Measurements from ENCODE around the gene TMEM63B. TPM values are rescaled to one million over a fixed set of nuclear protein-coding genes. Genes with fewer than 3 reads are reported as not detected.

Gene TMEM63B
- total RNA-seq, 4 donors from 2014 or later: 11.3 to 32.0 (median 23.9) TPM

DNA sequence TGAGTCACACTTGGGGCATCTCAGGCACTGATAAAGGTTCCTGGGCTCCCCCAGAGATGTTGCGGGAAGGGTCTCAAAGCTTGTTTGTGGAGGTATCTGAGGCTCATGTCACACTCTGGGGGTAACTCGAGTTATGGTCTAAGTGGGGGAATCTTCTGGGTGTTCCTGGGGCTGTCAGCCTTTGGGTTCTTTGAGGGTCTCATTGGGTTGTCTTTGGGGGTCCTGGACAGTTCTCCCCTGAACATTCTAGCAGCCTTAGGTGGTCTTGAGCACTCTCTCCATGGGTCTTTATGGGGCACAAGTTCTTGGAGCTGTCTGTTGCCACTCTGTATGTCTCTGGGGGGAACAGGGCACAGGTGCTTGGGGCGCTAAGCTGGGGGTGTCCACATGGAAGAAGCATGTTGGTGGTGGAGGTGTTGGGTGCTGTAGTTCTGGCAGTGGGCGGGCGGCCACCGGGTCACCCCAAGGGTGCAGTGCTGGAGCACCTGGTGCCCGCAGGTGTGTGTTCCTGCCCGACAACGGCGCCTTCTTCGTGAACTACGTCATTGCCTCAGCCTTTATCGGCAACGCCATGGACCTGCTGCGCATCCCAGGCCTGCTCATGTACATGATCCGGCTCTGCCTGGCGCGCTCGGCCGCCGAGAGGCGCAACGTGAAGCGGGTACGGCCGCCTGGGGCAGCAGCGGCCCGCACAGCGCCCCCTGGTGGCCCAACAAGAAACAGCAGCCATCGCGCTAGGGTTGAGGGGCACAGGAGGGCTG is 24.2 kb downstream of the TMEM63B start:
- H3K27me3 ChIP-seq: no peaks in the 10 kb centered on the region
- H3K4me3 ChIP-seq: no peak overlapping the region
- H3K9me3 ChIP-seq: no peaks in the 10 kb centered on the region
- peaks cover 0 to 68% of the 10 kb centered on the region in 2 donors for H3K36me3 ChIP-seq
- peaks cover 0 to 8% (median 5%) of the 10 kb centered on the region in 3 donors for H3K4me1 ChIP-seq
- ATAC-seq: peak; percentile 85
- H3K27ac ChIP-seq: no peak overlapping the region
- TF ChIP-seq, protein P1, sequence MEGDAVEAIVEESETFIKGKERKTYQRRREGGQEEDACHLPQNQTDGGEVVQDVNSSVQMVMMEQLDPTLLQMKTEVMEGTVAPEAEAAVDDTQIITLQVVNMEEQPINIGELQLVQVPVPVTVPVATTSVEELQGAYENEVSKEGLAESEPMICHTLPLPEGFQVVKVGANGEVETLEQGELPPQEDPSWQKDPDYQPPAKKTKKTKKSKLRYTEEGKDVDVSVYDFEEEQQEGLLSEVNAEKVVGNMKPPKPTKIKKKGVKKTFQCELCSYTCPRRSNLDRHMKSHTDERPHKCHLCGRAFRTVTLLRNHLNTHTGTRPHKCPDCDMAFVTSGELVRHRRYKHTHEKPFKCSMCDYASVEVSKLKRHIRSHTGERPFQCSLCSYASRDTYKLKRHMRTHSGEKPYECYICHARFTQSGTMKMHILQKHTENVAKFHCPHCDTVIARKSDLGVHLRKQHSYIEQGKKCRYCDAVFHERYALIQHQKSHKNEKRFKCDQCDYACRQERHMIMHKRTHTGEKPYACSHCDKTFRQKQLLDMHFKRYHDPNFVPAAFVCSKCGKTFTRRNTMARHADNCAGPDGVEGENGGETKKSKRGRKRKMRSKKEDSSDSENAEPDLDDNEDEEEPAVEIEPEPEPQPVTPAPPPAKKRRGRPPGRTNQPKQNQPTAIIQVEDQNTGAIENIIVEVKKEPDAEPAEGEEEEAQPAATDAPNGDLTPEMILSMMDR (IDR thresholded peaks at IDR 0.05): peak in 3 of 4 experiments; percentile 99
- TF ChIP-seq EP300 (IDR thresholded peaks at IDR 0.05): no peak
- TF ChIP-seq POLR2AphosphoS5 (IDR thresholded peaks at IDR 0.05): no peak
- WGBS, 2 donors (ENCODE audit: low coverage in 1 of 2): 40% methylated on average over 2 of the region's 31 CpGs; no CpG with 5 or more reads in 1 of the 2 donors

DNA sequence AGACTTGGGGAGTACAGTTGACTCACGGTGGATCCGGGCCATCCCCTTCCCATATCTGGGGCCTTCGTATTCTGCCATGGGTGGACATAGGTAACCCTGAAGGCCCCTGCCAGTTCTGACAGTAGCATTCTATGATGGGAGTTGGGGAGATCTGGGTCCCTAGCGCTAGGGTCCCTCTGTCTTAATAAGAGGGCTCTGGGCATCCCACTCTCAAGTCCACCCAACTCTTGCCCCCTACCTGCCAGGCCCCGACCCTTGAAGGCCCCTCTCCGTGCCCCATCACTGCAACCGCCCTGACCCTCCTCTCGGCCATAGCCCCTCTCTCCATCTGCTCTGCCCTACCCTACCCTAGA is 24.7 kb downstream of the TMEM63B start:
- Histone ChIP-seq H3K27ac (no peak overlapping the region), H3K9me3 (no peaks in the 10 kb centered on the region), H3K4me1 (peaks cover 0 to 8% (median 5%) of the 10 kb centered on the region in 3 donors), H3K27me3 (no peaks in the 10 kb centered on the region), H3K4me3 (no peak overlapping the region), H3K36me3 (peaks cover 0 to 62% of the 10 kb centered on the region in 2 donors)
- no peak for ATAC-seq
- 73 to 82% methylated on average over 4 to 6 of the region's 8 CpGs for WGBS, 2 donors (ENCODE audit: low coverage in 1 of 2)
- TF ChIP-seq EP300 (IDR thresholded peaks at IDR 0.05) (no peak), POLR2A (IDR thresholded peaks at IDR 0.05) (no peak), POLR2AphosphoS5 (IDR thresholded peaks at IDR 0.05) (no peak)
- TF ChIP-seq, protein P1 (IDR thresholded peaks at IDR 0.05): no peak

DNA sequence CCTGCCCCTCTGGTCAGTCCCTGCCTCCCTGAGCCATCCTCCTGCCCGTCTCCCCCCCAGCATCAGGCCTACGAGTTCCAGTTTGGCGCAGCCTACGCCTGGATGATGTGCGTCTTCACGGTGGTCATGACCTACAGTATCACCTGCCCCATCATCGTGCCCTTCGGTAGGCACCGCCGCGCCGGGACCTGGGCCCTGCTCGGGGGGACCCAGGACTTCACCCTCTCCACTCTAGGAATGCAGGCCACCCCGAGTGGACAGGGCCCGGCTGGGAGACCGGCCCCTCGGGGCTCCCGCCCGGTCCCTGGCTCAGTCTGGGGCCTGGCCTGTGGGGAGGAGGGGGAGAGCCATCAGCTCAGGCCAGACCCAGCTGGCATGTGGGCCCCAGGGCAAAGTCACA is 25.2 kb downstream of the TMEM63B start:
- Histone ChIP-seq H3K27me3 (no peaks in the 10 kb centered on the region), H3K27ac (no peak overlapping the region), H3K4me1 (peaks cover 0 to 8% (median 5%) of the 10 kb centered on the region in 3 donors), H3K4me3 (no peak overlapping the region), H3K9me3 (no peaks in the 10 kb centered on the region), H3K36me3 (peaks cover 0 to 58% of the 10 kb centered on the region in 2 donors)
- no peak for ATAC-seq
- WGBS, 2 donors (ENCODE audit: low coverage in 1 of 2): 80 to 100% methylated on average over 1 to 2 of the region's 19 CpGs
- TF ChIP-seq, protein P1 (IDR thresholded peaks at IDR 0.05): no peak
- TF ChIP-seq POLR2AphosphoS5 (IDR thresholded peaks at IDR 0.05): no peak
- TF ChIP-seq POLR2A (IDR thresholded peaks at IDR 0.05): no peak
- TF ChIP-seq EP300 (IDR thresholded peaks at IDR 0.05): no peak

DNA sequence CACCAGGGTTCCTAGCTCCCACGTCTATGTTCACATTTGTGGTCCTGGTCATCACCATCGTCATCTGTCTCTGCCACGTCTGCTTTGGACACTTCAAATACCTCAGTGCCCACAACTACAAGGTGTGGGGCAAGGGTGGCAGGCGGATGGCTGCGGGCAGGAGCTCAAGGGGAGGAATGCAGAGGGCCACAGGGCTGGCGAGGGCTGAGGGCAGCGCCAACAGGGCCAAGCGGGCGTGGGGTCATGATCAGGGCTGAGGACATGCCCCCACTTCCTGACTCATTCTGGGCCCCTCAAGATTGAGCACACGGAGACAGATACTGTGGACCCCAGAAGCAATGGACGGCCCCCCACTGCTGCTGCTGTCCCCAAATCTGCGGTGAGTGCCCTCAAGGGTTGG is 26.7 kb downstream of the TMEM63B start:
- H3K36me3 ChIP-seq: peaks cover 0 to 42% of the 10 kb centered on the region in 2 donors
- no peak for ATAC-seq
- H3K4me3 ChIP-seq: no peak overlapping the region
- no peak overlapping the region for H3K27ac ChIP-seq
- peaks cover 0 to 8% (median 5%) of the 10 kb centered on the region in 3 donors for H3K4me1 ChIP-seq
- 71 to 84% methylated on average over 5 to 8 of the region's 12 CpGs for WGBS, 2 donors (ENCODE audit: low coverage in 1 of 2)
- H3K27me3 ChIP-seq: no peaks in the 10 kb centered on the region
- TF ChIP-seq, protein P1 (IDR thresholded peaks at IDR 0.05): no peak
- TF ChIP-seq POLR2AphosphoS5 (IDR thresholded peaks at IDR 0.05) (no peak), EP300 (IDR thresholded peaks at IDR 0.05) (no peak), POLR2A (IDR thresholded peaks at IDR 0.05) (no peak)
- H3K9me3 ChIP-seq: no peaks in the 10 kb centered on the region
